AG09319 (cell line): Measurements from ENCODE around the gene MTCL3.
"Not testable (repeated sequence)": the region's sequence is repeated elsewhere in the genome, so short reads cannot be mapped to it uniquely, and the experiment has no call there.

Experiments used
- DNase-seq: peaks from one replicate; pipeline ENCODE4 v3.0.0-alpha.2; 2010; ENCODE audit warnings: low read depth; ENCODE audit errors: extremely low read depth
- TF ChIP-seq, protein P1 (sequence below): IDR thresholded peaks from 2 replicates; pipeline ENCODE4 v1.5.1; 2011; ENCODE audit warnings: low read depth, mild to moderate bottlenecking, inconsistent platforms, low read length, moderate library complexity

MTCL3 gene

DNA sequence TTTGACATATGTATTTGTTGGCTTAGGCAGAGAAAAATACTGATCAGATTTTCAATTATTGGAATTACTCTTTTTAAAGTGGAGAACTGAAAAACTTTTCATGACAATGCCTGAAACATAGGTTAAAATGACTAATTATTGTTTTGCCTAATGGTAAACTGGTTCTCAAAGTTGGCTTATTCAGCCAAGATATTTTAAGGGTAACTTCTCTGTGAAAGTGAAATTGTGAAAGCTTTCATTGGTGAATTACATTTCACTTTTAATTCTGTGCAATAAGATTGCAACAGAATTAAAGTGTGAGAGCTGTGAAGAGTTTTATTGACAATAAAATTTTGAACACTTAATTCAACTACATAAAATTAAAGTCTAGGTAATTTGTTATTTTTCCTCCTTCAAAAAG lies 84.5 kb downstream of the MTCL3 start:
- no peak for DNase-seq
- TF ChIP-seq, protein P1, sequence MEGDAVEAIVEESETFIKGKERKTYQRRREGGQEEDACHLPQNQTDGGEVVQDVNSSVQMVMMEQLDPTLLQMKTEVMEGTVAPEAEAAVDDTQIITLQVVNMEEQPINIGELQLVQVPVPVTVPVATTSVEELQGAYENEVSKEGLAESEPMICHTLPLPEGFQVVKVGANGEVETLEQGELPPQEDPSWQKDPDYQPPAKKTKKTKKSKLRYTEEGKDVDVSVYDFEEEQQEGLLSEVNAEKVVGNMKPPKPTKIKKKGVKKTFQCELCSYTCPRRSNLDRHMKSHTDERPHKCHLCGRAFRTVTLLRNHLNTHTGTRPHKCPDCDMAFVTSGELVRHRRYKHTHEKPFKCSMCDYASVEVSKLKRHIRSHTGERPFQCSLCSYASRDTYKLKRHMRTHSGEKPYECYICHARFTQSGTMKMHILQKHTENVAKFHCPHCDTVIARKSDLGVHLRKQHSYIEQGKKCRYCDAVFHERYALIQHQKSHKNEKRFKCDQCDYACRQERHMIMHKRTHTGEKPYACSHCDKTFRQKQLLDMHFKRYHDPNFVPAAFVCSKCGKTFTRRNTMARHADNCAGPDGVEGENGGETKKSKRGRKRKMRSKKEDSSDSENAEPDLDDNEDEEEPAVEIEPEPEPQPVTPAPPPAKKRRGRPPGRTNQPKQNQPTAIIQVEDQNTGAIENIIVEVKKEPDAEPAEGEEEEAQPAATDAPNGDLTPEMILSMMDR = no peak

DNA sequence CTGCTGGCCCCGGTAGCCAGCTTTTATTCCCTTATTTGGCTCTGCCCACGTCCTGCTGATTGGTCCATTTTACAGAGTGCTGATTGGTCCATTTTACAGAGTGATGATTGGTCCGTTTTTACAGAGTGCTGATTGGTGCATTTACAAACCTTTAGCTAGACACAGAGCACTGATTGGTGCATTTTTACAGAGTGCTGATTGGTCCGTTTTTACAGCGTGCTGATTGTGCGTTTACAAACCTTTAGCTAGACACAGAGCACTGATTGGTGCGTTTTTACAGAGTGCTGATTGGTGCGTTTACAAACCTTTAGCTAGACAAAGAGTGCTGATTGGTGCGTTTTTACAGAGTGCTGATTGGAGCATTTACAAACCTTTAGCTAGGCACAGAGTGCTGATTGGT lies 90.6 kb downstream of the MTCL3 start:
- DNase-seq = not testable (repeated sequence)

DNA sequence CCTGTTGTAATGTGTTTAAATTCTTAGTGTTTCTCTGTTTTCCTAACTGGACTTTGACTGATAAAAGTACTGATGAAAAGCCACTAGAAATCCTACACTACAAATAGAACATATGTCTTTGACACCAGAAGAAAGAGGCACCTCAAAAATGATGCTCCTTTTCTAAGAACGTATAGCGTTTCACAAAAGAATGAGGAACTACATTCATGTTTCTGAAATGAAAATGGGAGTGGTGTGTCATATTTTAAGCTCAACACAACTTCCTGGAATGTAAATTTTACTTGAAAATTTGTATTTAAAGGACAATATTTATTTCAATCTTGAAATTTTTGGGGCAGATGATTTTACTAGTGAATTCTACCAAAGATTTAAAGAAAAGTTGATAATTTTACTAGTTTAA lies 95.2 kb downstream of the MTCL3 start:
- no peak for DNase-seq
- TF ChIP-seq, protein P1 = no peak
